LoVo (cell line): ENCODE measurements around the gene LAMB1.
"Not testable (repeated sequence)": the region's sequence is repeated elsewhere in the genome, so short reads cannot be mapped to it uniquely, and the experiment has no call there.

Experiments
- DNase-seq: peaks from one replicate; pipeline ENCODE4 v3.0.0-alpha.2; 2016; ENCODE audit warnings: low spot score

LAMB1 gene

DNA sequence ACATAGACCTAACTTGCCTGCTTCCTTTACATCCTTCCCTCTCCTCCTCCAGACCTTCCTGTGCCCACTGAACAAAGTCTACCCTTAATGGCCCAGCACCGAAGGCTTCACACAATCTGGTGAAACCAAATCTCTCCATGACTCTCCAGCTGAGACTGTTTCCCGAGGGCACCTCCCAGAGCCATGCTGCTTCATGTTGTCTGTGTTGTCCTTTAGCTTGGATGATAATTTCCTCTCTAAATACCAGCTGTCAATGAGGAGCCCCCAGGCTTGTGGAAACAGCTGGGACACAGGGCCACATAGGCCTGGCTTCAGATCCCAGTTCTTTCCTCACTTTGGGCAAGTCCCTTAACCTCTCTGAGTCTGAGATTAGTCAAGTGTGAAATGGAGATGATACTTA, 57.6 kb downstream of the LAMB1 start:
- DNase-seq, result no peak

GRCh38 chr7:107944411-107945169, 58.4 kb downstream of the LAMB1 start:
- DNase-seq, result no peak

- DNase-seq, result no peak
Observed at GRCh38 chr7:107943018-107943417, 59.9 kb downstream of the LAMB1 start.

DNA sequence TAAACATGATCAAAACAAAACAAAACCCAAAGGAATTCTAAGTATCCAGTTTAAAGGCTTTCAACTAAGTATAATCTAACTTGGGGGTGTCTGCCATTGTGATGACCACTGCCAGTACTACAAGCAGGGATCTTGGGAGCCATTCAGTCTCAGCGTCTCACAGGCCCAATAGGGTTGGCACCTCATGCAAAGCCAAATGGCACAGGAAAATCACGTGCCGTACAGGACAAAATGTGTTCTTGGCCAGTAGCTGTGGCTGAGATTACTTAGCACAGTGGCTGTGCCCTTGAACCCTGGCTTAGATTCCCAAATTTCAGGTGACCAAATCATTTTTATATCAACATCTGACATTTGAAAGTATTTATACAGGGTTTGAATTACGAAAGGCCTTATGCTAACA, 62.0 kb downstream of the LAMB1 start:
- DNase-seq, result no peak

DNA sequence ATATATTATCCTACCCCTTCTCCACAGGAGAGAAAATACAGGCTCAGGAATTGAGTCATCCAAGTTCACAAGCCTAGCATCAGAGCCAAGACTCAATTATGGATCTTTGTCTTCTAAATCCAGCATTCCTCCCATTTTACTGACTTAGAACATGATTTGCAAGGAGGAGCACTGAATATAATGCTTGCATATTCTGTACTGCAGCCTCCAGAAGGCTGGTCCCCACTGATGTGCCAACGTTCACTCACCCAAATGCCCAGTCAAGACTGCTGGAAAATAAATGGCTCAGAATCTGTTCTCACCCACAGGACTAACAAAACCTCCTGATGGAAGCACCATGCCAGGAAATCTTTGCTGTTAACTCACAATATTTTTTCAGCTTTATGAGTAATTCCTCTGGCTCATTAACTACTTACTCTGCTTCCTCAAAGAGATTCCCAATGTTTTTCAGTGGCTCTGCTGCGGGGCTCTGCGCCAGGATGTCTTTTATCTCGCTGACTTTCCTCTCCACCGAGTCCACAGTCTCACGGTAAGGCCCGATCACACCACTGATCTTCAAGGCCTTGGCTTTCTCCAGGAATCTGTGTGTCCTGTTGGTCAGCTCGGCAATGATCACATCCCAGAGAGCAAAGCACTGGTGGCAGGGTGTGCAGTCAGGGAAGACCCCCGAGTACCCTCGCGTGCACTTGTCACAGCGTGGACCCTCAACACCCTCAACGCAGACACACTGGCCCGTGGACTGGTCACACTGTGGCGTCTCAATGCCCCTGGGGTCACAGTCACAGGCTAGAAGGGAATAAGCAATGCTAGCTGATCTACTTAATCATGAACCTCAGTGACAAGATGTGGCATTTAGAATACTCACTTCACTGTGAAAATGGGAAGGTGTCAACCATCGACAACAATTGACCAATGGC, 63.1 kb downstream of the LAMB1 start:
- no peak for DNase-seq

DNA sequence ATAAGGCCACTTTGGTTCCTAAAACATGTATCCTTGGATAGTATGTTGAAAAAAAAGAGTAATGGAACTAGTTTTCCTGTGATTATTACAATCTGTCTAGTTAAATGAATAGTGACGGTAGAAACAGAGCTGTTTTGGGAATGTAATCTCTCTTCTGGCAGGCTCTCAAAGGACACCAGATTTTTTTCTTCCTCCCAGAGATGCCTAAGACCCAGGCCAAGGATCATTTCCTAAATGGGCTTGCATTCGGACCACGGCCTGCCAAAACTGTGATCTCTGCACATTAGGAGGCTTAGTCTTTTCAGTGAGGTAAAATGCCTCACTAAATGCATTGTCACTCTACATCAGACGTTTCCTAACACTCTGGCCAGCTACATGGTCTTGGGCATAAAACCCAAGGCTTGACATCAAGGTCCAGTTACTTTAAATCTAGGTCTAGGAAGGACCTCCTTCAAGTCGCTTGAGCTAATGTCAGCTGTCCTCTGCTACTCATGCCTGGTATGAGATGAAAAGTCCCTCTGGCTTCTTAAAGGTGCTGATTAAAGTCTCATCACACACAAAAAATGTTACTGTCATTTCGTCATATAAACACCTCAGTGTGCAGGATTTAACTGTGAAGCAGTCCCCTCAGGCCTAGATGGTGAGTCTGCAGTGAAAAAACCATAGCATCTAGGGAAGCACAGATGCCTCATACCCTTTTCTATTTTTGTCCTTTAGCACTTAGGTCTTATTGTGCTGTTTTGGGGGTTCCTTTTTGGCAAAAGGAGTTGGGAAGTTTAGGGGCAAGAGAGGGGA, 64.3 kb downstream of the LAMB1 start:
- no peak for DNase-seq

DNA sequence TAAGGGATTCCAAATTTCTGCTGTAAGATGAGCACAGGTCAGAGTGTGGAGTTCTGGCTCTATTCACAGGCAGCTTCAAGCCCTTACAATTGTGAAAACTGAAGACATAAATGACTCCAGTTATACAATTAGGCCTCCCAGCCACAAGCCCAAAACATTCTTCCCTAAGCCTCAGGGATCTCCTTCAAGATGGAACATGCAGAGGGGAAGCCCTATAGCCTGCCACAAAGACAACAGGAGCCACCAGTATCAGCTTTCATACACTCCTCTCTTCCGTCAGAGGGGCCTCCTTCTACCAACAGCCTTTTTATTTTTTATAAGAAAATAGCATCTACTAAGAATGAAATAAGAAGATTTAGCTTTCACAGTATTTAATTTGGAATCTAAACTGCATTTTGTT, 65.4 kb downstream of the LAMB1 start:
- DNase-seq, result no peak

- DNase-seq, result no peak
Observed at GRCh38 chr7:107936312-107936711, 66.6 kb downstream of the LAMB1 start.

- no peak for DNase-seq
Observed at GRCh38 chr7:107934991-107935770, 67.8 kb downstream of the LAMB1 start.

DNA sequence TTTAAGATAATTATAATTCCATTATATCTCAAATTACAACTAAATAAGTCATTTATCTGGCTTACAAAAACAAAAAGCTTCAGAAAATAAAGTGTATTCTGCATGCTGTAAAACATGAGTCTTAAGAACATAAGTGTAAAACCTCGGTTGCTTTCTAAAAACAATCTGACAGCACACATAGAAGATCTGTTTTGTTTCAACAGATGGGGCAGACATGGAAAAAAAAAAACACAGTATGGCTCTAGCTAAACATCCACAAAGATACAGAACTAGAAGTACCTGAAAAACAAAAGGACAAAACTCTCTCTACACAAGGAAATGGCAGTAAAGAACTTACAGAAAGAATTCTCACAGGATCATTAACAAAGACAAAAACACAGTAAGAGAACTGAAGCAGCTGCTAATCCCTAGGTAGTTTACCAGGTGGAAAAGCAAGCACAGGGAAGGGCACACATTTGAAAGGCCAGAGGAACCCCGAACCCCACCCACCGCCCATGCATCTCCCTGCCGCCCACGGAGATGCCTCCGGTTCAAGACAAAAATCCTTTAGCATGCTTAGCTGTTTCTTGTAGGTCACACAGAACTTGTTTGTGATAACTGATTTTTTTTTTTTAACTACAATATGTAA, 69.5 kb downstream of the LAMB1 start:
- DNase-seq, result no peak

- DNase-seq, result no peak
Observed at GRCh38 chr7:107932805-107933204, 70.2 kb downstream of the LAMB1 start.

DNA sequence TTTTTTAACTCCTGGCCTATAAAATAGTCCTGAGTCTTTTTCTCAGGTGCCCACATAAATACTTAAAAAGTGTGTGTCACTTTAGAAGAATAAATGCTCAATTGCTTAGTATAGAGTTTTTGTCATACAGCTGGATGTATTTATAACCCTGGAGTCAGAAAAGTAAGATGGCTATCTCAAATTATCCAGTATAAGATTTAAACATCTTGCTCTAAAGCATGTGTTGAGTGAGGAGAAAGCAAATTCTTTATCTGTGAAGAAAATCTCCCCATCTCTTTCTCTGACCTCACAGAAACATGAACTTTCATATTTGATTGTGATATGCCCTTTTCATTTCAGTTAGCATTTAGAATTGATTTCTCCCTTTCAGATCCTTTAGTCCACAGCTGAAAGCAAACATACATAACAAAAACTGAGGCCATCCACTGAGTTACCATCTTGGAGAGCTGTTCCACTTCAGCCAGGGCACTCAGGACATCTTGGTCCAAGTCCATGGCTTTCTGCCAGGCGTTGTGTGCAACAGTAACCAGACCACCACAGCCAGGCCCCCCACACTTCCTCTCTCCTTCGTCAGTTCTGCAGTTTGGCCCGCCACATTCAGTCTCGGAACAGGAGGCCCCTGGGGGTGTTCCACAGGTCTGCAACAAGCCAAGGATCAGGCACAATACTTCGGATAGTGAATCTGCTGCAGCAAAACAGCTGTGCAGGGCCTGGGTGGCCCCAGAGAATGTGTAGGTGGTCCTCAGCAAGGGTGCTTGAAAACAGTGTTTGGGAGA, 71.0 kb downstream of the LAMB1 start:
- no peak for DNase-seq

GRCh38 chr7:107926481-107926880, 76.5 kb downstream of the LAMB1 start:
- DNase-seq, result no peak

DNA sequence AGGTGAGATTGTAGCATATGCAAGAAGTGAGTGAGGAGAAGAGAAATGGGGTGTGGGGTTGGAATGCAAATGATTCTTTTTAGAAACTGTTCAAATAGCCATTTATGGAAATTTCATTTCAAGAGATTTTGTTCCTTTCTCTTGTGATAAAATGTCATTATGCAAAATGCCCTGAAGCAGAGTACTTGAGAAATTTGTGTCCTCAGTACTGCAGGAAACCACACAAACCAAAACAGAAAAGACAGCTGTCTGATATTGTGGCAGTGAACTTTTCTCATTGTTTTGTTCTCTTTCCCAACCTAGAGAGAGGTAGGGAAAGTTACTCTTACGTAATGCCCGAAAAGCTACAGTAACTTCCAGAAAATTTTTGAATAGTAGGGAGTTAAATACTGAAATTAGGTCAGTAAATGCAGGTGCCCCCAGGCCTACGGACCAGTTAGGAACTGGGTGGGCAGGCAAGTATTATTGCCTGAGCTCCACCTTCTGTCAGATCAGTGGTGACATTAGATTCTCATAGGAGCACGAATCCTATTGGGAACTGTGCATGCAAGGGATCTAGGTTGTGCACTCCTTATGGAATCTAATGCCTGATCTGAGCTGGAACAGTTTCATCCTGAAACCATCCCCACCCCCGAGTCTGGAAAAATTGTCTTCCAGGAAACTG, 78.0 kb downstream of the LAMB1 start:
- no peak for DNase-seq

GRCh38 chr7:107922886-107923285, 80.1 kb downstream of the LAMB1 start:
- no peak for DNase-seq

- not testable (repeated sequence) for DNase-seq
Observed at GRCh38 chr7:107921826-107922225, 81.1 kb downstream of the LAMB1 start.

DNA sequence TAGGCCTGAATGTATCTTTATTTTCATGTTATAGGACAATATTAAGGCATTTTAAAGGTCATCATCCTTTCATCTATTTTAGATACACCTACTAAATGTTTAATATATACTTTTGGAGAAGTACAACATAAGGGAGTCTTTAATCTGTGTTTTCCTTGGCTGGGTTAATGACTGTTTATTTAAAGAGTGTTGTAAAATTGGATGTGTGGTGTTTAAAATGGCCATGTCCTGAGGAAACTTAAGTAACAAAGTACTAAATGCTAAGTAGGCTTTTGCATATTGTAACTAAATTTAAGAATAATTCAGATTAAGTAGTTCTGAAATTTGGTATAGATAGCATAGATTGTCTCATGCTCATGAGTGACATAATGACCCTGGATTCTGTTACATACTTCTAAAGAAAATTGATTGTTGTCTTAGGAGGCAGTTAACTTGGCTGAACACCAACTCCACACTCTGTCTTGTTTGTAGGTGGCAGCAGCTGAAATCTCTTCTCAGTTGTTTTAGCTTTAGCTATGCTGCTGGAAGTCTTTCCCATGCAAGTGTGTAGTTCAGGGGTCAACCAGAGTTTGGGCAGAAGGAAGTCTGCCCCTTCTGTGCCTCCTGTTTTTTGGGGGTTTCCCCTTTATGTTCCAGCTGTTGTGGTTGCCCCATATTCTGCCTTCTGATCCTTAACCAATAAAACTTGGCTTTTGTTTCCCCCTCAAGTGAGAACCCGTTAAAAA, 82.8 kb downstream of the LAMB1 start:
- no peak for DNase-seq

DNA sequence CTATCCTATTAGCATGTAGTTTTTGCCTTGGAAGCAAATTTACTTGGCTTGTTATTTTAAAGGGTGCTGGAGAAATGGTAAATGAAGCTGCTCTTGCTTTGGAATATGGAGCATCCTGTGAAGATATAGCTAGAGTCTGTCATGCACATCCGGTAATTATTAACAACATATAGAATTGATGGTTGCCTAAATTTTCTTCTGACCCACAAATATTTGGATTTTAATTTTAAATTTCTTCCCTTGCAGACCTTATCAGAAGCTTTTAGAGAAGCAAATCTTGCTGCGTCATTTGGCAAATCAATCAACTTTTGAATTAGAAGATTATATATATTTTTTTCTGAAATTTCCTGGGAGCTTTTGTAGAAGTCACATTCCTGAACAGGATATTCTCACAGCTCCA, 84.0 kb downstream of the LAMB1 start:
- DNase-seq, result no peak
